Heart left ventricle (tissue), 13 donors: ENCODE measurements around the gene KSR2.

Experiments
- CTCF ChIP-seq, 12 donors: fragments of 200-600 bp; sonication (generic) in 4 of 12; IDR thresholded peaks; one replicate each; pipeline versions ENCODE4 v1.5.0 to v1.8.0; 2018 to 2022; ENCODE audit warnings: antibody characterized with exemption in 12 of 12, mild to moderate bottlenecking in 5 of 12
- POLR2A ChIP-seq, 2 donors: fragments of 450-650 bp; IDR thresholded peaks; one replicate each; pipeline ENCODE4 v1.6.1; 2017; ENCODE audit warnings: antibody characterized with exemption in 2 of 2, mild to moderate bottlenecking in 2 of 2, moderate library complexity in 2 of 2
- donor health status: ischemic (EF 13 %, LVEDD 7.1; RV severe dilation, severe dysfunction).
- donor health status: DM: no; HTN: yes; CAD: no.
- donor health status: DM: no; HTN: no; CAD: no.
- donor health status: ischemic (EF 25% LVEDD 6.9; RV normal size, moderate dysfunction).
- donor health status: ischemic (EF 25% LVEDD 5.7; RV mildly dilated, moderate dysfunction).
- donor health status: ischemic (EF 35%, LVEDD 5.7; RV mildly dilated, moderate dysfunction).
- donor health status: nonischemic (EF 11% LVEDD 7.7; RV severe dilation, severe dysfunction).
- donor health status: DM: yes; HTN: yes; CAD: no.
- donor health status: PGD.
- donor health status: ischemic (EF 29% LVEDD 5.4; RV normal size, mild dysfunction).
- donor health status: nonischemic (EF 23%, LVEDD 6.1; RV moderate dilation, normal function).

GRCh38 chr12:117447665-117448366, 521.0 kb downstream of the KSR2 start:
- TF ChIP-seq CTCF (IDR thresholded peaks at IDR 0.05) (no peak), POLR2A (IDR thresholded peaks at IDR 0.05) (no peak)
